A673 (cell line): ENCODE results near the gene TMA16. TPM values are rescaled to one million over a fixed set of nuclear protein-coding genes. Genes with fewer than 3 reads are reported as not detected.

Experiments used
- BruUV-seq: library from RNA; stranded (reverse); fragments of 400-500 nt; replicated peaks from 2 replicates; lab custom pipeline; 2021; lab: Mats Ljungman, UMichigan
- CTCF ChIA-PET: fragments of 300-600 bp; sonication (Branson Sonifier 250); formaldehyde crosslinking; loops from one replicate; lab custom pipeline; 2022; ENCODE audit warnings: antibody characterized with exemption; lab: Charles Lee
- POLR2A ChIA-PET: fragments of 300-600 bp; sonication (Branson Sonifier 250); formaldehyde crosslinking; loops from one replicate; lab custom pipeline; 2022; ENCODE audit warnings: antibody characterized with exemption; ENCODE audit not compliant: low non-redundant PET; lab: Charles Lee
- DNase-seq: peaks from one replicate; pipeline ENCODE4 v3.0.0-alpha.2; 2015; ENCODE audit warnings: low spot score
- H3K27ac ChIP-seq: fragments of 200-600 bp; sonication (generic); 2 replicates; pipeline ENCODE4 v1.5.1; 2016; ENCODE audit warnings: mixed run types, low read depth, mild to moderate bottlenecking, mixed read lengths, antibody characterized with exemption, low read length; ENCODE audit not compliant: poor library complexity, severe bottlenecking
- H3K27me3 ChIP-seq: fragments of 200-600 bp; sonication (generic); replicated peaks from 2 replicates; pipeline ENCODE4 v1.6.1; 2017; ENCODE audit warnings: mixed run types, low read depth, mild to moderate bottlenecking, mixed read lengths, antibody characterized with exemption, low read length; ENCODE audit not compliant: insufficient read depth, poor library complexity
- H3K36me3 ChIP-seq: fragments of 200-600 bp; sonication (generic); 2 replicates; pipeline ENCODE4 v1.6.1; 2016; ENCODE audit warnings: mixed run types, mild to moderate bottlenecking, mixed read lengths, antibody characterized with exemption, low read length; ENCODE audit not compliant: insufficient read depth, poor library complexity, severe bottlenecking
- H3K4me1 ChIP-seq: fragments of 200-600 bp; sonication (generic); 2 replicates; pipeline ENCODE4 v1.6.1; 2017; ENCODE audit warnings: mixed run types, mild to moderate bottlenecking, mixed read lengths, antibody characterized with exemption, low read length; ENCODE audit not compliant: insufficient read depth, poor library complexity, severe bottlenecking
- H3K4me3 ChIP-seq: fragments of 200-600 bp; sonication (generic); 2 replicates; pipeline ENCODE4 v1.5.1; 2016; ENCODE audit warnings: low read depth, mixed run types, mild to moderate bottlenecking, mixed read lengths, low read length; ENCODE audit not compliant: poor library complexity, severe bottlenecking
- H3K9me3 ChIP-seq: fragments of 200-600 bp; sonication (generic); 2 replicates; pipeline ENCODE4 v1.6.1; 2016; ENCODE audit warnings: mixed run types, low read depth, mild to moderate bottlenecking, mixed read lengths, antibody characterized with exemption, low read length; ENCODE audit not compliant: poor library complexity, severe bottlenecking
- EZH2 ChIP-seq: fragments of 200-600 bp; sonication (generic); IDR thresholded peaks from 2 replicates; pipeline ENCODE4 v1.6.1; 2017; ENCODE audit warnings: borderline replicate concordance, low read depth, mild to moderate bottlenecking, mixed read lengths, antibody characterized with exemption, low read length; ENCODE audit not compliant: poor library complexity, severe bottlenecking
- intact Hi-C: fragments of 100-400 bp; cut with micrococcal nuclease; formaldehyde crosslinking; loops from one replicate; pipeline ENCODE4 v1.10.0; 2022; ENCODE audit not compliant: unreplicated experiment
- total RNA-seq: library from RNA; stranded (reverse); gene quantifications from 2 replicates; pipeline ENCODE4 v1.2.3, GENCODE V29; 2021
- TF ChIP-seq, protein P1 (sequence below): fragments of 300-800, 200-600 bp; sonication (generic); conservative IDR thresholded peaks from 2 replicates; pipeline ENCODE4 v1.5.1; 2017; ENCODE audit warnings: low read depth, mild to moderate bottlenecking, antibody characterized with exemption, low read length, moderate library complexity, mixed read lengths

TMA16 gene
- total RNA-seq, 1 experiment from 2014 or later = 83.5 TPM

DNA sequence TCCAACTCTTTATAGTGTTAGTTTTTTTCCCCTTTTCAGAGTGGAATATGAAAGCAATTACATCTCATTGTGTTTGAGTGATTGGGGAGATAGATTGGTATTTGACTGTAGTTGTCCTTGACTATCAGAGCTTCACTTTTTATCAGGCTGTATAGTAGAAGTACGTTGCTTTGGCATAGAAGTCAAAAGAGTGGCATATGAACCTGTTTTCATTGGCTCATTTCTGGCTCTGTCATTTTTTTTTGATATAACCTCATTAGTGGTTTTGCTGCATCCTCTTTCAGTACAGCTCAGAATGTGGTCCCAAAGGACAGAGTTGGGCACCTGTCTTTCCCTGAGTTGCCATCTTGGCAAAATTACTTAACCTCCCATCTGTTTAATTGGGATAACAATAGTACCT, 1.4 kb downstream of the TMA16 start:
- DNase-seq = peak; percentile 6
- Histone ChIP-seq H3K4me1 (peaks cover 3% of the 10 kb centered on the region), H3K4me3 (peak overlapping the region; percentile 90), H3K36me3 (peaks cover 5% of the 10 kb centered on the region), H3K27me3 (no peaks in the 10 kb centered on the region), H3K9me3 (no peaks in the 10 kb centered on the region), H3K27ac (peak overlapping the region; percentile 98)
- BruUV-seq = no TSS peak
- CTCF ChIA-PET = no interaction called here
- no peak for TF ChIP-seq EZH2
- TF ChIP-seq, protein P1, sequence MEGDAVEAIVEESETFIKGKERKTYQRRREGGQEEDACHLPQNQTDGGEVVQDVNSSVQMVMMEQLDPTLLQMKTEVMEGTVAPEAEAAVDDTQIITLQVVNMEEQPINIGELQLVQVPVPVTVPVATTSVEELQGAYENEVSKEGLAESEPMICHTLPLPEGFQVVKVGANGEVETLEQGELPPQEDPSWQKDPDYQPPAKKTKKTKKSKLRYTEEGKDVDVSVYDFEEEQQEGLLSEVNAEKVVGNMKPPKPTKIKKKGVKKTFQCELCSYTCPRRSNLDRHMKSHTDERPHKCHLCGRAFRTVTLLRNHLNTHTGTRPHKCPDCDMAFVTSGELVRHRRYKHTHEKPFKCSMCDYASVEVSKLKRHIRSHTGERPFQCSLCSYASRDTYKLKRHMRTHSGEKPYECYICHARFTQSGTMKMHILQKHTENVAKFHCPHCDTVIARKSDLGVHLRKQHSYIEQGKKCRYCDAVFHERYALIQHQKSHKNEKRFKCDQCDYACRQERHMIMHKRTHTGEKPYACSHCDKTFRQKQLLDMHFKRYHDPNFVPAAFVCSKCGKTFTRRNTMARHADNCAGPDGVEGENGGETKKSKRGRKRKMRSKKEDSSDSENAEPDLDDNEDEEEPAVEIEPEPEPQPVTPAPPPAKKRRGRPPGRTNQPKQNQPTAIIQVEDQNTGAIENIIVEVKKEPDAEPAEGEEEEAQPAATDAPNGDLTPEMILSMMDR = no peak
- POLR2A ChIA-PET = no interaction called here
- intact Hi-C loops = loop anchor here (2.0 kb wide), 2 partner anchors 103 to 163 kb away; partner anchors contain the start of gene NPY1R

- no peak overlapping the region for H3K27ac ChIP-seq
- H3K27me3 ChIP-seq = no peaks in the 10 kb centered on the region
- no peaks in the 10 kb centered on the region for H3K9me3 ChIP-seq
- TF ChIP-seq, protein P1 = no peak
- TF ChIP-seq EZH2 = no peak
- intact Hi-C loops = no loop called here
- H3K4me1 ChIP-seq = peaks cover 10% of the 10 kb centered on the region
- POLR2A ChIA-PET = no interaction called here
- no peak for DNase-seq
- peaks cover 5% of the 10 kb centered on the region for H3K36me3 ChIP-seq
- CTCF ChIA-PET = interaction anchor here (0.6 kb wide), 1 partner anchor 20 kb away, joined by 6 read pairs; no protein-coding TSS in a partner anchor
- BruUV-seq = no TSS peak
- H3K4me3 ChIP-seq = no peak overlapping the region
These were observed 6.1 kb downstream of the TMA16 start for GRCh38 chr4:163500586-163500985.

DNA sequence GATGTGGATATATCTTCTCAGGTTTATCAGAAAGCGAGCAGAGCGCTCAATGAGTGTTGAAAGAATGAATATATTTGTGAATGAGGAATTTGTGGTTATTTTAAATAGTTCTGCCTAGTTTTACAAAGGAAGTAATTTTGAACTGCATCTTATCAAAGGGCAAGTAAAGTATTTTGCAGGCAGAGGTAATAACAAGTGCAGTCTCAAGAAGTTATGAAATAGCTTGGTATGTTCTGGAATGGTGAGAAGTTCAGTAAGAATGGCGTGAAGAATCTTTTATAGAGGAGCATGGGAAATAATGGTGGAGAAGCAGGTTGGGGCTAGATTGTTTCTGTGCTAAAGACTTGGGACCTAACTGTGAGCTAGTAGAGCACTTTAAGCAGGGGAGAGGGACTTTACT, 10.9 kb downstream of the TMA16 start:
- H3K4me1 ChIP-seq = peaks cover 11% of the 10 kb centered on the region
- intact Hi-C loops = no loop called here
- no TSS peak for BruUV-seq
- peaks cover 36% of the 10 kb centered on the region for H3K36me3 ChIP-seq
- H3K27me3 ChIP-seq = no peaks in the 10 kb centered on the region
- H3K27ac ChIP-seq = no peak overlapping the region
- TF ChIP-seq, protein P1 = no peak
- no peak for TF ChIP-seq EZH2
- DNase-seq = no peak
- ChIA-PET POLR2A (no interaction called here), CTCF (no interaction called here)
- H3K4me3 ChIP-seq = no peak overlapping the region
- H3K9me3 ChIP-seq = no peaks in the 10 kb centered on the region
